Gastrocnemius medialis (tissue), 4 donors: Measurements from ENCODE around the gene ABL1. TPM values are rescaled to one million over a fixed set of nuclear protein-coding genes. Genes with fewer than 3 reads are reported as not detected.

Source experiments
- ATAC-seq, 2 donors: fragments of 150-250 bp; one replicate each; pipeline ENCODE4 v1.9.1; 2016
- DNase-seq, 2 donors: peaks; one replicate each; pipeline ENCODE4 v3.0.0-alpha.2; 2019
- H3K27ac ChIP-seq, 4 donors: fragments of 200-600 bp; sonication (generic); 1 replicate in 1 of 4; 2 replicates in 3 of 4; pipeline ENCODE4 v1.5.1; 2016 to 2018; ENCODE audit warnings: mild to moderate bottlenecking in 2 of 4, moderate library complexity in 1 of 4
- H3K27me3 ChIP-seq, 3 donors: fragments of 200-600 bp; sonication (generic) in 2 of 3; 1 replicate in 1 of 3; 2 replicates in 2 of 3; pipeline versions ENCODE4 v1.5.1 to v1.6.0; 2016 to 2019; ENCODE audit warnings: mild to moderate bottlenecking in 1 of 3, moderate library complexity in 1 of 3
- H3K36me3 ChIP-seq, 2 donors: fragments of 200-600 bp; sonication (generic) in 1 of 2; one replicate each; pipeline ENCODE4 v1.5.1; 2017 to 2018
- H3K4me1 ChIP-seq, 2 donors: fragments of 200-600 bp; sonication (generic) in 1 of 2; one replicate each; pipeline ENCODE4 v1.5.1; 2016 to 2017; ENCODE audit warnings: mild to moderate bottlenecking in 2 of 2
- H3K4me3 ChIP-seq, 4 donors: fragments of 200-600 bp; sonication (generic) in 3 of 4; 1 replicate in 1 of 4; 2 replicates in 3 of 4; pipeline ENCODE4 v1.5.1; 2016 to 2019; ENCODE audit warnings: mild to moderate bottlenecking in 2 of 4
- H3K9me3 ChIP-seq, 3 donors: fragments of 200-600 bp; sonication (generic) in 2 of 3; 1 replicate in 1 of 3; 2 replicates in 2 of 3; pipeline ENCODE4 v1.5.1; 2016 to 2019
- CTCF ChIP-seq, 5 experiments: fragments of 450-650 bp in 3 of 5; fragments of 200-600 bp in 2 of 5; sonication (generic) in 2 of 5; IDR thresholded peaks in 4 of 5; conservative IDR thresholded peaks in 1 of 5; 1 replicate in 4 of 5; 2 replicates in 1 of 5; pipeline ENCODE4 v1.5.1; 2016 to 2019; ENCODE audit warnings: antibody characterized with exemption in 5 of 5, mild to moderate bottlenecking in 3 of 5, moderate library complexity in 3 of 5
- POLR2A ChIP-seq, 2 donors: fragments of 450-650 bp; IDR thresholded peaks; one replicate each; pipeline ENCODE4 v1.6.1; 2017; ENCODE audit warnings: antibody characterized with exemption in 2 of 2, mild to moderate bottlenecking in 2 of 2, moderate library complexity in 2 of 2
- in situ Hi-C, 4 donors: fragments of 200-750 bp; cut with MboI; loops; one replicate each; pipeline versions ENCODE4 v1.15.0 to v1.8.0; 2017; ENCODE audit warnings: low sequenced_read_pairs in 4 of 4
- intact Hi-C: fragments of 100-400 bp; cut with DNase I; formaldehyde crosslinking; loops from one replicate; pipeline ENCODE4 v1.15.1; 2023; ENCODE audit warnings: low total_unique reads
- total RNA-seq, 4 donors: library from RNA; depleted of rRNA; stranded (reverse); fragments of >200 nt; gene quantifications; one replicate each; pipeline versions ENCODE4 v1.1.0 to v1.2.3, GENCODE V29; 2016

The ABL1 gene
- total RNA-seq, 4 donors from 2014 or later = 22.8 to 55.5 (median 28.5) TPM

- H3K36me3 ChIP-seq = no peaks in the 10 kb centered on the region
- in situ Hi-C loops (no loop called here), intact Hi-C loops (no loop called here)
- no peaks in the 10 kb centered on the region for H3K9me3 ChIP-seq
- no peak overlapping the region for H3K27ac ChIP-seq
- no peak for ATAC-seq
- H3K4me1 ChIP-seq = no peaks in the 10 kb centered on the region
- no peak overlapping the region for H3K4me3 ChIP-seq
- H3K27me3 ChIP-seq = peaks cover 17 to 19% (median 18%) of the 10 kb centered on the region in 3 donors
- TF ChIP-seq CTCF (IDR thresholded peaks at IDR 0.05 in 4 of 5, conservative IDR thresholded peaks at IDR 0.05 in 1 of 5) (no peak), POLR2A (IDR thresholded peaks at IDR 0.05) (no peak)
- DNase-seq = no peak
Observed at GRCh38 chr9:130923611-130924447, 88.8 kb downstream of the ABL1 start.

GRCh38 chr9:130924448-130924788 is 89.4 kb downstream of the ABL1 start:
- no peaks in the 10 kb centered on the region for H3K36me3 ChIP-seq
- in situ Hi-C loops = no loop called here
- TF ChIP-seq CTCF (IDR thresholded peaks at IDR 0.05 in 4 of 5, conservative IDR thresholded peaks at IDR 0.05 in 1 of 5) (no peak), POLR2A (IDR thresholded peaks at IDR 0.05) (no peak)
- intact Hi-C loops = no loop called here
- no peaks in the 10 kb centered on the region for H3K9me3 ChIP-seq
- ATAC-seq = no peak
- no peak overlapping the region for H3K27ac ChIP-seq
- DNase-seq = no peak
- H3K27me3 ChIP-seq = peaks cover 13 to 14% (median 14%) of the 10 kb centered on the region in 3 donors
- H3K4me3 ChIP-seq = no peak overlapping the region
- H3K4me1 ChIP-seq = no peaks in the 10 kb centered on the region

- in situ Hi-C loops (no loop called here), intact Hi-C loops (no loop called here)
- ATAC-seq = no peak
- Histone ChIP-seq H3K9me3 (no peaks in the 10 kb centered on the region), H3K27me3 (peaks cover 8 to 10% (median 9%) of the 10 kb centered on the region in 3 donors), H3K4me3 (no peak overlapping the region), H3K36me3 (no peaks in the 10 kb centered on the region), H3K27ac (no peak overlapping the region), H3K4me1 (no peaks in the 10 kb centered on the region)
- no peak for DNase-seq
- no peak for TF ChIP-seq CTCF (IDR thresholded peaks at IDR 0.05 in 4 of 5, conservative IDR thresholded peaks at IDR 0.05 in 1 of 5)
- TF ChIP-seq POLR2A (IDR thresholded peaks at IDR 0.05) = no peak
Observed at GRCh38 chr9:130925050-130925678, 90.1 kb downstream of the ABL1 start.

GRCh38 chr9:130927338-130927737 is 92.3 kb downstream of the ABL1 start:
- H3K27ac ChIP-seq = no peak overlapping the region
- ATAC-seq (no peak), DNase-seq (no peak)
- in situ Hi-C loops (no loop called here), intact Hi-C loops (no loop called here)
- no peaks in the 10 kb centered on the region for H3K4me1 ChIP-seq
- H3K9me3 ChIP-seq = no peaks in the 10 kb centered on the region
- peaks cover 6 to 8% (median 6%) of the 10 kb centered on the region in 3 donors for H3K27me3 ChIP-seq
- H3K4me3 ChIP-seq = no peak overlapping the region
- TF ChIP-seq POLR2A (IDR thresholded peaks at IDR 0.05) = no peak
- no peak for TF ChIP-seq CTCF (IDR thresholded peaks at IDR 0.05 in 4 of 5, conservative IDR thresholded peaks at IDR 0.05 in 1 of 5)
- H3K36me3 ChIP-seq = no peaks in the 10 kb centered on the region
